Uterus (tissue), 4 donors: ENCODE measurements around the gene USP7. TPM values are rescaled to one million over a fixed set of nuclear protein-coding genes. Genes with fewer than 3 reads are reported as not detected.

Experiments used
- DNase-seq, 2 donors: peaks; one replicate each; pipeline ENCODE4 v3.0.0-alpha.2; 2019 to 2020
- H3K27ac ChIP-seq, 2 donors: fragments of 200-600 bp; sonication (generic); 1 replicate in 1 of 2; 2 replicates in 1 of 2; pipeline ENCODE4 v1.5.1; 2016 to 2018
- H3K27me3 ChIP-seq, 2 donors: fragments of 200-600 bp; sonication (generic); one replicate each; pipeline ENCODE4 v1.5.1; 2018 to 2019; ENCODE audit warnings: control low read depth in 1 of 2
- H3K36me3 ChIP-seq, 2 donors: fragments of 200-600 bp; sonication (generic); one replicate each; pipeline ENCODE4 v1.5.1; 2019; ENCODE audit warnings: control low read depth in 1 of 2
- H3K4me1 ChIP-seq, 2 donors: fragments of 200-600 bp; sonication (generic); one replicate each; pipeline ENCODE4 v1.5.1; 2018 to 2019; ENCODE audit warnings: control low read depth in 1 of 2
- H3K4me3 ChIP-seq, 2 donors: fragments of 200-600 bp; sonication (generic); 1 replicate in 1 of 2; 2 replicates in 1 of 2; pipeline ENCODE4 v1.5.1; 2018 to 2019; ENCODE audit warnings: mild to moderate bottlenecking in 1 of 2
- H3K9me3 ChIP-seq, 2 donors: fragments of 200-600 bp; sonication (generic); one replicate each; pipeline ENCODE4 v1.5.1; 2019; ENCODE audit warnings: control low read depth in 1 of 2
- POLR2A ChIP-seq, 2 donors: fragments of 450-650 bp; IDR thresholded peaks; one replicate each; pipeline ENCODE4 v1.6.1; 2016; ENCODE audit warnings: antibody characterized with exemption in 2 of 2, mild to moderate bottlenecking in 1 of 2, moderate library complexity in 1 of 2
- intact Hi-C: fragments of 100-400 bp; cut with DNase I; formaldehyde crosslinking; loops from one replicate; pipeline ENCODE4 v1.15.1; 2023; ENCODE audit warnings: low total_unique reads
- total RNA-seq, 4 donors: library from RNA; depleted of rRNA in 3 of 4; stranded (reverse); fragments of >200 nt in 3 of 4; gene quantifications; one replicate each; pipeline versions ENCODE4 v1.1.0 to v1.2.4, GENCODE V29; 2014 to 2023
- TF ChIP-seq, protein P1 (sequence below), 4 experiments: fragments of 200-600 bp in 2 of 4; fragments of 450-650 bp in 2 of 4; sonication (generic) in 2 of 4; IDR thresholded peaks; one replicate each; pipeline ENCODE4 v1.5.1; 2016 to 2019; ENCODE audit warnings: antibody characterized with exemption in 4 of 4, mild to moderate bottlenecking in 2 of 4, moderate library complexity in 1 of 4
- donor health status: DM: yes; HTN: yes; CAD: no.

The USP7 gene
- total RNA-seq, 4 donors from 2014 or later = 20.9 to 223 (median 122) TPM

DNA sequence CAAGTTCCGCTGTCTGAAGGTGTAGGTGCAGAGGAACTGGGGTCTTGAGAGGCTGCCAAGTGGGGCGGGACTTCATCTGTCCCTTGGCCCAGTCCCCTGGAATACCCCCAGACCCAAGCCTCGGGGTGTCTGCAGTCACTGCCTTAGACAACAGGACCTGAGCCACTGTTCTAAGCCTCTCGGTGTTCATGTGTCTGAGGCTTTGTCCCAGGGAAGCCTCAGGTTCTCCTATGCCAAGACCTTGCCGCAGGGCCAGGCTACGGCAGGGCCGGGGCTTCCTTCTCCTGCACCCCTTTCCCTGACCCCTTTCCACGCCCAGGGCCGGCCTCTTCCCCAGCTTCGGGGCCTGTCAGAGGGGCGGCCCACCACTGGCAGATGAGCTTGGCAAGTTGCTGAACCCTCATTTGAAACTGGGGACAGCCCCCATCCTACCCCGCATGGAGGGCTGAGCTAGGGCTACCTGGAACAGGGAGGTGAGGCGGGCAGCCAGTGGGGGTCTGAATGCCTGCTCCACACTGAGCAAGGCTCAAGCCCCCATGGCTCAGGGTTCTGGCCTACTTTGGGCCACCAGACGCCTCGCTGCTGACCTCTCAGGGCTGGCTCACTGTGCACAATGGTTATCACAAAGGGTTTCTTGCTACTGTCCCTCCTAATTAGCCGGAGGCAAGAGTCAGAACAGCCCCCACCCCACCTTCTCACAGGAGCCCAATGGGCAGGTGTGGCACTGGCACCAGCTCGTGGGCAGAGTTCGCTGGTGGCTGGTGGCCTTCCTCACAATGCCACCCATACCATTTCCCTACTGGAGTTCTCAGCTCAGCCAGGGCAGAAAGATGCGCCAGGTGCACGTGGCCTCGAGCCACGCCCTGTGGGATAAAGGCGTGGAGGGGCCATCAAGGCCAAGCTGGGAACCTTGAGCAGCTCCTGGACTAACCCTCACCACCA, 74.5 kb downstream of the USP7 start:
- Histone ChIP-seq H3K27ac (no peak overlapping the region), H3K4me1 (no peaks in the 10 kb centered on the region), H3K9me3 (no peaks in the 10 kb centered on the region), H3K27me3 (no peaks in the 10 kb centered on the region), H3K36me3 (no peaks in the 10 kb centered on the region), H3K4me3 (no peak overlapping the region)
- no peak for DNase-seq
- no peak for TF ChIP-seq POLR2A (IDR thresholded peaks at IDR 0.05)
- TF ChIP-seq, protein P1, sequence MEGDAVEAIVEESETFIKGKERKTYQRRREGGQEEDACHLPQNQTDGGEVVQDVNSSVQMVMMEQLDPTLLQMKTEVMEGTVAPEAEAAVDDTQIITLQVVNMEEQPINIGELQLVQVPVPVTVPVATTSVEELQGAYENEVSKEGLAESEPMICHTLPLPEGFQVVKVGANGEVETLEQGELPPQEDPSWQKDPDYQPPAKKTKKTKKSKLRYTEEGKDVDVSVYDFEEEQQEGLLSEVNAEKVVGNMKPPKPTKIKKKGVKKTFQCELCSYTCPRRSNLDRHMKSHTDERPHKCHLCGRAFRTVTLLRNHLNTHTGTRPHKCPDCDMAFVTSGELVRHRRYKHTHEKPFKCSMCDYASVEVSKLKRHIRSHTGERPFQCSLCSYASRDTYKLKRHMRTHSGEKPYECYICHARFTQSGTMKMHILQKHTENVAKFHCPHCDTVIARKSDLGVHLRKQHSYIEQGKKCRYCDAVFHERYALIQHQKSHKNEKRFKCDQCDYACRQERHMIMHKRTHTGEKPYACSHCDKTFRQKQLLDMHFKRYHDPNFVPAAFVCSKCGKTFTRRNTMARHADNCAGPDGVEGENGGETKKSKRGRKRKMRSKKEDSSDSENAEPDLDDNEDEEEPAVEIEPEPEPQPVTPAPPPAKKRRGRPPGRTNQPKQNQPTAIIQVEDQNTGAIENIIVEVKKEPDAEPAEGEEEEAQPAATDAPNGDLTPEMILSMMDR (IDR thresholded peaks at IDR 0.05) = no peak
- intact Hi-C loops = loop anchor here (10.0 kb wide), 2 partner anchors 234 to 324 kb away; no protein-coding TSS in a partner anchor

DNA sequence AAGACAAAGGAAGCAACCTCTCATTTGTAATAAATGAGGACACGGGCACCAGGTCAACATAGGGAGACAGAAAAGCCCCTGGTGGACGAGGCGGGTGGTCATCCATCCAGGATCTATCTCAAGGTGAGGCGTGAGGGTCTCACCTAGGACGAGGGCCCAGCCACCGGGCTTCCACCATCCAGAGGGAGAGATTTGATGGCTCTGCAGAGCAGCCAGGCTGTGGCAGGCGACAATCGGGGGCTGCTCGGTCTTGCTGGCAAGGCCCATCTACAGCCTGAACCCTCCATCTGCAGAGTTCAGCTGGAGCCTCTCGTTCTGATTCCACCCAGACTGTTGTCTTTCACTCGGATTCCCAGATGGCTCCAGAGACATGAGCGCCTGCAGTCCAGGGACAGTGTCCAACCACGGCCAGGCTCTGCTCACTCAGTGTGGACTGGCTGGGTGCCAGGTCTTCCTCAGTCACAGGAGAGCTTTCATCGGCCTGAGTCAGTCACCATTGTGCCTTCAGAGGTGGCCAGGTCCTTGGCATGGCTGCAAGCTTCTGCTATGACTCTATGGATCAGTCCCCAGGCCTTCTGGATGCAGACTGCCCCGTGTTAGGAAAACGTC, 75.7 kb downstream of the USP7 start:
- Histone ChIP-seq H3K27ac (no peak overlapping the region), H3K36me3 (no peaks in the 10 kb centered on the region), H3K4me1 (no peaks in the 10 kb centered on the region), H3K9me3 (no peaks in the 10 kb centered on the region), H3K27me3 (no peaks in the 10 kb centered on the region), H3K4me3 (no peak overlapping the region)
- intact Hi-C loops = loop anchor here (10.0 kb wide), 2 partner anchors 233 to 323 kb away; no protein-coding TSS in a partner anchor
- TF ChIP-seq POLR2A (IDR thresholded peaks at IDR 0.05) = no peak
- TF ChIP-seq, protein P1 (IDR thresholded peaks at IDR 0.05) = no peak
- DNase-seq = peak in 1 of 2 donors; percentile 45

DNA sequence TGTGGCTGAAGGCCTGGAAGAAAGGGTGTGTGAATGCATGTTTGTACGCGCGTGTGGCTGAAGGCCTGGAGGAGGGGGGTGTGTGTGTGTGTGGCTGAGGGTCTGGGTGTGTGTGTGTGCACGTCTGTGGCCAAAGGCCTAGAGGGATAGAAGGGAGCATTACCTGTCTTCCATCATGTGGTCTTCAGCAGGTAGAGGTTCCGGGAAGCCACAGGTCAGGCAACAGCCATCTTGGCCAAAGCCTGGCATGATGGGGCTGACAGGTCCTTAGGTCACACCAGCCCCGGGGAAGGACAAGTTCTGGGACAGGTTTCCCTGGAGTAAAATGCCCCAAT, 76.3 kb downstream of the USP7 start:
- TF ChIP-seq, protein P1 (IDR thresholded peaks at IDR 0.05) = no peak
- TF ChIP-seq POLR2A (IDR thresholded peaks at IDR 0.05) = no peak
- intact Hi-C loops = loop anchor here (10.0 kb wide), 2 partner anchors 233 to 323 kb away; no protein-coding TSS in a partner anchor
- DNase-seq = no peak

DNA sequence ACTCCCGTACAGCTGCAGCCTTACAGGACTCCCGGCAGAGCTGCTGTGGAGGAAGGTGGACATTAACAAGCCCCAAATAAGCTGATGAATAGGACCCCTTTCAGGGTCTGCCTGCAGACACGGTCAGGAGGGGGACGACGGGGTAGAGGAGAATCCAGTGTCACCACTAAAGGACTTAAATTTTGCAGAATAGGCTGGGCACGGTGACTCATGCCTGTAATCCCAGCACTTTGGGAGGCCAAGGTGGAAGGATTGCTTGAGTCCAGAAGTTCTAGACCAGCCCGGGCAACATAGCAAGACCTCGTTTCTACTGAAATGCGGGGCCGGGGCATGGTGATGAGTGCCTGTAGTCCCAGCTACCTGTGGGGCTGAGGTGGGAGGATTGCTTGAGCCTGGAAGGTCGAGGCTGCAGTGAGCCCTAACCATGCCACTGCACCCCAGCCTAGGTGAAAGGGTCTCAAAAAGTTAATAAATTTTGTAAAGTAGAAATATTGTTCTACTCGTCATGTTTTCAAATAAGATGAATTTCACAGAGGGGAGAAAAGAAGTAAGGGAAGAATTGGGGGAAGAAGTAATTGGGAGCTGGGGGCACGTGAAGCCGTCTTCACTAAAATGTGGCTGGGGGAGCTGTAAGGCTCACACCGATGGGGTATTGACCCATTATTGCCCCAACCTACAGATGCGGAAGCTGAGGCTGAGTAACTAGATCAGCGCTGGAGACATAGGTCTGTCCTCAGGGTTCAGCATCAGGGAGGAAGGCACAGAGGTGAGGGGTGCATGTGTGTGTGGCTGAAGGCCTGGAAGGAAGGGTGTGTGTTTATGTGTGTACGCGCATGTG, 76.9 kb downstream of the USP7 start:
- Histone ChIP-seq H3K4me1 (no peaks in the 10 kb centered on the region), H3K9me3 (no peaks in the 10 kb centered on the region), H3K27ac (no peak overlapping the region), H3K36me3 (no peaks in the 10 kb centered on the region), H3K27me3 (no peaks in the 10 kb centered on the region), H3K4me3 (no peak overlapping the region)
- TF ChIP-seq POLR2A (IDR thresholded peaks at IDR 0.05) = no peak
- TF ChIP-seq, protein P1 (IDR thresholded peaks at IDR 0.05) = no peak
- DNase-seq = no peak
- intact Hi-C loops = loop anchor here (10.0 kb wide), 2 partner anchors 232 to 322 kb away; no protein-coding TSS in a partner anchor

More for the DNA sequence above, 76.3 kb downstream of the USP7 start:
- Histone ChIP-seq H3K4me3 (no peak overlapping the region), H3K9me3 (no peaks in the 10 kb centered on the region), H3K36me3 (no peaks in the 10 kb centered on the region), H3K4me1 (no peaks in the 10 kb centered on the region), H3K27me3 (no peaks in the 10 kb centered on the region), H3K27ac (no peak overlapping the region)
